ENCODE results near the gene SLC25A23. TPM values are rescaled to one million over a fixed set of nuclear protein-coding genes. Genes with fewer than 3 reads are reported as not detected.

Gene SLC25A23
- total RNA-seq, 4 donors from 2014 or later: 33.2 to 45.6 (median 42.4) TPM

- TF ChIP-seq CTCF (IDR thresholded peaks at IDR 0.05) (no peak), EP300 (IDR thresholded peaks at IDR 0.05) (no peak), POLR2A (IDR thresholded peaks at IDR 0.05) (no peak)
- Histone ChIP-seq H3K4me1 (no peaks in the 10 kb centered on the region), H3K27ac (no peak overlapping the region), H3K36me3 (peaks cover 0 to 22% (median 0%) of the 10 kb centered on the region in 3 donors), H3K4me3 (no peak overlapping the region), H3K27me3 (peaks cover 0 to 5% of the 10 kb centered on the region in 2 donors), H3K9me3 (peaks cover 0 to 15% (median 0%) of the 10 kb centered on the region in 4 donors)
- WGBS, 2 donors: 79 to 80% methylated on average over 8 of the region's 8 CpGs
- no peak for DNase-seq (ENCODE audit: low spot score in 2 of 2)
These were observed 34.9 kb upstream of the SLC25A23 start for GRCh38 chr19:6494438-6495036.

- Histone ChIP-seq H3K4me1 (no peaks in the 10 kb centered on the region), H3K9me3 (peaks cover 0 to 15% (median 0%) of the 10 kb centered on the region in 4 donors), H3K36me3 (peaks cover 0 to 15% (median 0%) of the 10 kb centered on the region in 3 donors), H3K27me3 (no peaks in the 10 kb centered on the region), H3K4me3 (no peak overlapping the region), H3K27ac (no peak overlapping the region)
- TF ChIP-seq POLR2A (IDR thresholded peaks at IDR 0.05) (no peak), EP300 (IDR thresholded peaks at IDR 0.05) (no peak), CTCF (IDR thresholded peaks at IDR 0.05) (no peak)
- DNase-seq (ENCODE audit: low spot score in 2 of 2): no peak
- 83 to 88% methylated on average over 4 of the region's 4 CpGs for WGBS, 2 donors
These were observed 32.4 kb upstream of the SLC25A23 start for GRCh38 chr19:6491802-6492592.

GRCh38 chr19:6490134-6490533 lies 30.5 kb upstream of the SLC25A23 start:
- H3K4me3 ChIP-seq: no peak overlapping the region

GRCh38 chr19:6489278-6490061 lies 29.9 kb upstream of the SLC25A23 start:
- Histone ChIP-seq H3K4me3 (peak overlapping the region in 1 of 4 donors; percentile 29), H3K4me1 (no peaks in the 10 kb centered on the region), H3K27me3 (no peaks in the 10 kb centered on the region), H3K9me3 (peaks cover 0 to 15% (median 0%) of the 10 kb centered on the region in 4 donors), H3K36me3 (peaks cover 0 to 5% (median 0%) of the 10 kb centered on the region in 3 donors), H3K27ac (no peak overlapping the region)
- no peak for DNase-seq (ENCODE audit: low spot score in 2 of 2)
- TF ChIP-seq POLR2A (IDR thresholded peaks at IDR 0.05): no peak
- TF ChIP-seq CTCF (IDR thresholded peaks at IDR 0.05): no peak
- TF ChIP-seq EP300 (IDR thresholded peaks at IDR 0.05): no peak
- 51 to 56% methylated on average over 15 of the region's 15 CpGs for WGBS, 2 donors

More at GRCh38 chr19:6490134-6490533, 30.5 kb upstream of the SLC25A23 start:
- no peak for TF ChIP-seq CTCF (IDR thresholded peaks at IDR 0.05)
- 53 to 64% methylated on average over 2 of the region's 2 CpGs for WGBS, 2 donors
- Histone ChIP-seq H3K9me3 (peaks cover 0 to 15% (median 0%) of the 10 kb centered on the region in 4 donors), H3K27me3 (no peaks in the 10 kb centered on the region), H3K27ac (no peak overlapping the region), H3K36me3 (peaks cover 0 to 6% (median 0%) of the 10 kb centered on the region in 3 donors), H3K4me1 (no peaks in the 10 kb centered on the region)
- no peak for DNase-seq (ENCODE audit: low spot score in 2 of 2)
